NCI-H1930 (cell line): ENCODE data around the gene UBQLNL.

Experiments
- DNase-seq, 2 experiments: peaks; one replicate each; lab custom pipeline; 2025; lab: John Stamatoyannopoulos, UW

The UBQLNL gene

DNA sequence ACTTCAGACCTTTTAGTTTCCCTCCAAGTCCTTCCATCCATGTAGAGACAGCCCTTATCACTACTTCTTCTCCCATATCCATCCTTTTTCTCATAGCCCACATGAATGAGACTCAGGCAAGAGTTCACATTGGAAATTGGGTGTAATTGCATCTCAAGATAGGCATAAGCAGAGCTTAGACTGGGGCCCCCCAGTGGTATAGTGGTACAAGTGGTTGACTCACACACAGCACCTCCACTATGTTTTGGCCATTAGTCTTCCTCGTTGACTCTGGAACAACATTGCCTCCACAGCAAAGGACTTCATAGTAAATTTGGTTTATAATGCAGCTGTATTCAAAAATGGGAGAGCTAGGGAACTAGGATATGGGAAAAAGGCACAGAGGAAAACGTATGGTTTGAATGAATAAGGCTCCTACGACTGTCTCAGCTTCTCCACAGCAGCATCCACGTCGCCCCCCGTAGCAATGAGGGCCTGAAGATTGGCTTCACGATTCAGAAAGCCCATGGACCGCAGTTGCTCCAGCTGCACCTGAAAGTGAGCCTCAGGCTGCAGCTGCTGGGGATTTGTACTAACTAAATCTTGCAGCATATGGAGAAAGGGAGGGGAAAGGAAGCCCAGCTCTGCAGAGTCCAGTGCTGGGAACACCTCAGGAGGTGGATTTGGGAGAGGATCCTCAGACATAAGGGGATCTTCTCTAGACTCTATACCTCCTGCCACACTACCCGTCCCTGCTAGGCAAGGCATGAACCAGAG, 9.1 kb downstream of the UBQLNL start:
- no peak for DNase-seq

DNA sequence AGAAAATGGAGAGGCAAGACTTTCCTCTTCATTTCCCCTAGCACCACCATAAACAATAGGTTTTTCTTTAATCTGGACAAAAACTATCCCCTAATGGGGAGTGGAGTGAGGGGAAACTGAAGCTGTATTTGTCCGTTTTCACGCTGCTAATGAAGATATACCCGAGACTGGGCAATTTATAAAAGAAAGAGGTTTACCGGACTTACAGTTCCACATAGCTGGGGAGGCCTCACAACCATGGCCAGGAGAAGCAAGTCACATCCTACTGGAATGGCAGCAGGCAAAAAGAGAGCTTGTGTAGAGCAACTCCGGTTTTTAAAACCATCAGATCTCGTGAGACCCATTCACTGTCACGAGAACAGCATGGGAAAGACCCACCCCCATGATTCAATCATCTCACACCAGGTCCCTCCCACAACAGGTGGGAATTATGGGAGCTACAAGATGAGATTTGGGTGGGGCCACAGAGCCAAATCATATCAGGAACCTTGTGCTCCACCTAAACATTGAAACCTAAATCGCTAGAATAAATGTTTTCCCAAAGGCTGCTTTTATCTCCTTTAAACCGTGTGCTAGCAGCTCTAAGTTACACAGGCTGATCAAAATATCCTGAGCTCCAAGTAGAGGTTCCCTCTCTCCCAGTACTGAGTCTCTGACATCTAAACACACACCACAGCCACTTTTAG, 11.0 kb downstream of the UBQLNL start:
- DNase-seq = no peak

DNA sequence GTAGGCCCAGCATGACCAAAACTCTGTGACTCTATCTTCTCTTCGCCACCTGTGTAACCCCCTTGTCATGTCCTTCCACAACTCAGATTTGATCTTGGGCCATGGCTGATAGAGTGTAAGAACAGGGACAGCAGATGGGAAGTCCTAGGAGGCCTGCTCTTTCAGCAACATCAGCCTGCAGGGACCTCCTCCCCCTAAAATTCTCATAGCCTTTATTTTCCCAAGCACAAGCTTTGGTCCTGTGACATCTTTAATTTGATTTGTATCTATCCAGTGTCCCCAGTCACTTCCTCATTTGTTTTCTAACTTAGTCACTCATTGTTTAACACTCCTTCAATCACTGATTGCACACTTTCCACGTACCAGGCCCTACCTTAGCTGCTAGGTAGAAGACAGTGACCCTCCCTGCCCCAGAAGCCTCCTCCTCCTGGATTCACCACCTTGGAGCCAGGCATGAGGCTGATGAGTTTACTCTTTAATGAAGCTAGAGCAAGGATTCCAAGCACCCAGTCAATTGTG, 12.0 kb downstream of the UBQLNL start:
- DNase-seq = no peak

DNA sequence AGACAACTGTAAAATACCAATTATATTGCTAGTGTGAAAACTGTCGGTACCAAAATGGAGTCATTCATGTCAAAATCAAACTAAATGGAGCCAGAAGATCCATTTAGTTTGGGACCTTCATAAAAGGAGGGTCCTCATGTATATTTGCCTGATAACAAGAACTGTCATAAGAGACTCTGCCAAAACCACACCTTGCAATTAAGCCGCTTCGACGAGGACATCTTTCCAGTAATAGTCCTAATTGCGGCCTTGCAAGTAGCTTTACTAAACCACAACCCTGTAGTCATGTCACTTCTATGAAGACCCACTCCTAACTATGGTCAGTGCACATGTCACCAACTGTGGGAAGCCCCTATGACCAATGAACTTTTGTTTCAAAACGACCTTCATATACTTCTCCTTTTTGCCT, 16.1 kb downstream of the UBQLNL start:
- DNase-seq = no peak

DNA sequence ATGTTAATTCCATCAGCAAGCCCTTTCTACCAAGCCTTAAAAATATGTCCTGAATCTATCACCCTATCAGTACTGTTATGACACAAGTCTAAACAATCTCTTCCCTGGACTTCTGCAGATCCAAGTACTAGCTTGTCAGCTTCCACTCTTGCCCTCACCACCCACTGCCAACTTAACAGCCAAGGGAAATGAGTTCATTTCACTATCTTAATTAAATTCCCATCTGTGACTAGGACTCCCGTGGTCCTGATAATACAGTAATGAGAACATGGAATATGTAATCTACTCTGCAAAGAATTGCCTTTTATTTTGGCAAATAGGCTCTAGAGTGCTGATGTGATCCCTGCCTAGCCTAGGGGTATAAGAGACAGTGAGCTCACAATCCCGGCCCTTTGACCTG, 16.8 kb downstream of the UBQLNL start:
- no peak for DNase-seq

DNA sequence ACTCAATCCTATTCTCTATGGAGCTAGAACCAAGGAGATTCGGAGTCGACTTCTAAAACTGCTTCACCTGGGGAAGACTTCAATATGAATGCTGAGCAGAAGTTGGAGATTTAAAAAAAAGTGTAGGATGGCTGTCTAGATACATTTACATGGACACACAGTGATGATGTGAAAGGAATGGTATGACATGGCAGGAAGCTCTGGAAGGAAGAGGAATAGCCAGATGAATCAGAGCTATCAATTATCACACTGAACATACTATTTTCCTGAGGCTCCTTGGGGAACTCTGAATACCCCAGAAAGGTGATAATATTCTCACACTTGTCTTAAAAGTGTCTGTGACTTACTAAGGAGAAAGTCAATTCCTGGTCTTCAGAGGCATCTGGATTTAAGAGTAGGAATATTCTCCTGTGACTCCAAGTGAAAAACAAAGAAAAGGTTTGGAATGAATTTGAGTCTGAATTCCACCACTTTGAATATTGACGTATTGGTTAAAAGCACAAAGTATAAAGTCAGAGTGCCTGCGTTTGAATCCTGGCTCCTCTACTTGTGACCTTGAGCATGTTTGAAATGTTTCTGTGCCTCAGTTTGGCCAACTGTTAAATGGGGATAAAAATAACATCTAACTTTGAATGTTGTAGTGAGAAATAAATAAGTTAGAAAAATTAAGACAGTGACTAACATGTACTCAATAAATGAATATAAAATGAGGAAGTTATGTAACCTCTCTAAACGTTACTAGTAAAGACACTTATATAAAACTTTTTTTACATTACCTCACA, 26.7 kb downstream of the UBQLNL start:
- no peak for DNase-seq

DNA sequence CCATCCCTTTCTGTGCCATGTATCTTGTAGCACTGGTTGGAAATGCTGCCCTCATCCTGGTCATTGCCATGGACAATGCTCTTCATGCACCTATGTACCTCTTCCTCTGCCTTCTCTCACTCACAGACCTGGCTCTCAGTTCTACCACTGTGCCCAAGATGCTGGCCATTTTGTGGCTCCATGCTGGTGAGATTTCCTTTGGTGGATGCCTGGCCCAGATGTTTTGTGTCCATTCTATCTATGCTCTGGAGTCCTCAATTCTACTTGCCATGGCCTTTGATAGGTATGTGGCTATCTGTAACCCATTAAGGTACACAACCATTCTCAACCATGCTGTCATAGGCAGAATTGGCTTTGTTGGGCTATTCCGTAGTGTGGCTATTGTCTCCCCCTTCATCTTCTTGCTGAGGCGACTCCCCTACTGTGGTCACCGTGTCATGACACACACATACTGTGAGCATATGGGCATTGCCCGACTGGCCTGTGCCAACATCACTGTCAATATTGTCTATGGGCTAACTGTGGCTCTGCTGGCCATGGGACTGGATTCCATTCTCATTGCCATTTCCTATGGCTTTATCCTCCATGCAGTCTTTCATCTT, 27.6 kb downstream of the UBQLNL start:
- DNase-seq = no peak

DNA sequence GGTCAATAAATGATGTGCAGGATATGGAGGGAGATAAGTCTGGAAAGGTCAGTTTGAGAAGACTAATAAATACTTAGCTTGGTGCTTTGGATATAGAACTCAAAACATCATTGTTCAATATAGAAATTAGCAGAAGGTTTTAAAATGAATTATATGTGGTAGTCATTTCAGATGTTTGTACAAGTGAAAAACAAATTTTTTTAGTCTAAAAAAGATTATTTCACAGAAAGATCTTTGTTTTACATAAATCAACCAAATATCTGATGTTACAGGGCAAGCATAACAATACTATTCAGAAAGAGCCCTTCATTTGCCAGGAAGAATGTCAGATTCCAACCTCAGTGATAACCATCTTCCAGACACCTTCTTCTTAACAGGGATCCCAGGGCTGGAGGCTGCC, 28.1 kb downstream of the UBQLNL start, which contains the start of gene OR52D1:
TSS of gene OR52D1 (plus strand) at position 301 of the 400 bp plus-strand sequence. CDS start at position 323, 22 bp downstream.
- DNase-seq = no peak

DNA sequence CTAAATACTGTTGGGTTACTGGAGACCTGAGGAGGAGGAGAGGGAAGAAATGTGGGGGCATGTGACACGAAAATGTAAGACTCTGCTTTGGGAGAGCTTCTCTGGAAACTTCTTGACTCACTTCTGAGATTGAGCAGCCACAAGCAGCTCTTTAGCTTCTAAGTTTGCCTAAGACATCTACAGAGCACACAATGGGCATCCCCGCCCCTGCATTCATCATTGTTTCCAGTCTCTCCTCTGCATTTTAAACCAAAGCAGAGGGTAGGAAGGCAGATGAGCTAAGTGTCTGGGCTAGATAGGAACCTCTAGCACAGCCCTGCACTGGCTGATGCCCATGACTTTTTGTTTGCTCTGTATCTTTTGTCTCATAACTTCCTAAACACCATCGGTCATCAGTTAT, 30.1 kb downstream of the UBQLNL start:
- no peak for DNase-seq

DNA sequence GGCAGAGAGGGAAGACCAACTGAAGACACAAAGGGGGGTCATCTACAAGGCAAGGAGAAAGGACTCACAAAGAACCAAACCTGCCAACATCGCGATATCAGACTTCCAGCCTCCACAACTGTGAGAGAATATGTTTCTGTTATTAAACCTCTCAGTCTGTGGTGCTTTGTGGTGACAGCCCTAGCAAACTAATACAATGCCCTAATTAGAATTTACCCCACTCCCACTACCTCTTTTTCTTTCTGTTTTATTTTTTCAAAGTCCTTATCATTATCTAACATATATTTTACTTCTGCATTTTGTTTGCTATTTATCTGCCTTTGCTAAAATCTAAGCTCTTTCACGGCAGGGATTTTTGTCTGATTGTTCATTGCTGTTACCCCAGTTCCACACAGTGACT, 30.5 kb downstream of the UBQLNL start:
- no peak for DNase-seq

DNA sequence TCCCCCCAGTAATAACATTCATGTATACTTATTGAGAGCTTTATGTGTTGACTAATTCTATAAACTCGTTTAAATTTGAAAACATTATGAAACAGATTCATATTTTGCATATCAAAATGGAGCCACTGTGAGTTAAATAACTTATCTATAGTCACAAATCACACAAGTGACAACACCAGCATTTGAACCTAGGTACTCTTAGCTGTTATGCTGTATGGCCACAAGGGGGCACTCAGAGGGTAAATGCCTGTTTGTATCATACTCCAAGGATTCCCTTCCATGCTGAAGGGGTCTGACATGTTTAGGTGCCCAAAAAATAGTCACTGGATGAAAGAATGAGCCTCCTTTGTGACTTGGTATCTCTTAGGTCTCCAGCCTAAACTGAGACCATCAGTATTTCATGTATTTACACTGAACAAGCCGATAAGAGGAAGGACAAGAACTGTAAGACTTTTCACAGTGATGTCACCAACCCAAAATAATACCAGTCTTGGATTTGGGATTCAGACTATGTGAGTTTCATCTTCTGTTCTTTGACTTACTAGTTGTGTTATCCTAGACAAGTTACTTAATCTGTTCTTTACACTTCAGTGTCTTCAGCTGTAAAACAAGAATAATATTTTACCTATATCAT, 40.2 kb downstream of the UBQLNL start:
- DNase-seq = peak in 1 of 2 experiments; percentile 42

DNA sequence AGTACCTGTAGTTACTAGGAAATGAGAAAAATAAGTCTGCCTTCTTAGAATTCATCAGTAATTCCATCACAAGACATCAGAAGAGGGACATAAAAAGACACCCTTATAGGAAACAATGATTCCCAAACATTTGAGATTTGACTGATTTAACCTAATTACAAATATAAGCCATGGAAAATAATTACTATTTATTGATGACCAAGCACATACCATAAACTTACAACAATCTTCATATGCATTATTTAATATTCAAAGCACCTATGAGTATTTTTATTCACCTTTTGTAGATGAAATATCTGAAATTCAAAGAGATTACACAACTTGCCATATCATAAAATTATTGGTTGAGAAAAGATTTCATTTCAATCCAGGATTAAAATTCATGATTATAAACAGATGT, 42.6 kb downstream of the UBQLNL start:
- no peak for DNase-seq

DNA sequence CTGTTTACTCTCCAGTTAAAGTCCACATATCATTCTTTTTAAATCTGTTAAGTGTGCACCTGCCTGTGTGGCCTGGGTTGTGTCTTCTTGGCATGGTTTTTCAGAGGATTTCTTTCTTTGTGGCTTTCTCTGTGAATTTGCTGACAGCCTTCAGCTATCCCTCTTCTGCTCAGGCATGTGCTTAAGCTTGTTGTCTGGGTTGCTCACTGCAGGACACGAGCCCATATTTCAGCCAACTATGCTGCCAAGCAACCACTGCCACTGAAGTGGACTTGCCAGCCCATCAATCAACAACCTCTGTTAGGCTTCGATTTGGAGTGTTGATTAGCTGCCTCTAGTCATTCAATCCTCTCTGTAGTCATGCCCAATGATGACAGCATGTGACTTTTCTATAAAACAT, 49.0 kb downstream of the UBQLNL start:
- no peak for DNase-seq
